Measurements from ENCODE around the gene GALC.

GRCh38 chr14:88037325-88037724, 44.3 kb upstream of the GALC start:
- TF ChIP-seq POLR2A (IDR thresholded peaks at IDR 0.05; ENCODE audit: low read depth, low read length) (no peak), CTCF (IDR thresholded peaks at IDR 0.05; ENCODE audit: extremely low read depth in 1 of 2, insufficient read depth in 1 of 2, low read depth in 1 of 2, low read length in 2 of 2) (no peak), POLR2AphosphoS5 (IDR thresholded peaks at IDR 0.05; ENCODE audit: insufficient read depth, low read depth, low read length) (no peak), GATA2 (IDR thresholded peaks at IDR 0.05; ENCODE audit: insufficient read depth, insufficient read length, low read depth, low read length) (no peak), MYC (IDR thresholded peaks at IDR 0.05; ENCODE audit: low read depth, low read length) (no peak)

All from endothelial cell of umbilical vein (primary cell).